T-helper 17 cell (primary cell): ENCODE measurements around the gene MIAT. TPM values are rescaled to one million over a fixed set of nuclear protein-coding genes. Genes with fewer than 3 reads are reported as not detected.

Experiments
- ATAC-seq: fragments of 150-1000 bp; cut with Tn5 transposase; 2 replicates; pipeline ENCODE4 v1.10.0; 2021; ENCODE audit warnings: mild to moderate bottlenecking, moderate library complexity
- DNase-seq, 3 donors: peaks; one replicate each; pipeline versions ENCODE4 v3.0.0 to v3.0.0-alpha.2; 2020 to 2021
- H3K9me3 ChIP-seq: one replicate; pipeline ENCODE4 v1.7.0; 2013; ENCODE audit warnings: low read length, mild to moderate bottlenecking; ENCODE audit not compliant: control insufficient read depth, poor library complexity, severe bottlenecking
- H3K27ac Mint-ChIP-seq: one replicate; pipeline ENCODE4 v1.8.0; 2022; ENCODE audit warnings: mild to moderate bottlenecking, moderate library complexity, mixed read lengths
- H3K27me3 Mint-ChIP-seq: one replicate; pipeline ENCODE4 v1.8.0; 2022; ENCODE audit warnings: mixed read lengths
- H3K36me3 Mint-ChIP-seq: one replicate; pipeline ENCODE4 v1.8.0; 2022; ENCODE audit warnings: low read depth, mixed read lengths
- H3K4me1 Mint-ChIP-seq: one replicate; pipeline ENCODE4 v1.8.0; 2022; ENCODE audit warnings: mild to moderate bottlenecking, mixed read lengths
- H3K4me3 Mint-ChIP-seq: one replicate; pipeline ENCODE4 v1.8.0; 2022; ENCODE audit warnings: mild to moderate bottlenecking, moderate library complexity, mixed read lengths
- total RNA-seq, 4 donors: library from RNA in 2 of 4; stranded (reverse) in 2 of 4; gene quantifications; one replicate each; pipeline ENCODE4 v1.2.3 and lab custom pipeline; 2022 to 2026

MIAT gene
- total RNA-seq, 2 donors from 2014 or later, result 83.4 to 116 TPM

DNA sequence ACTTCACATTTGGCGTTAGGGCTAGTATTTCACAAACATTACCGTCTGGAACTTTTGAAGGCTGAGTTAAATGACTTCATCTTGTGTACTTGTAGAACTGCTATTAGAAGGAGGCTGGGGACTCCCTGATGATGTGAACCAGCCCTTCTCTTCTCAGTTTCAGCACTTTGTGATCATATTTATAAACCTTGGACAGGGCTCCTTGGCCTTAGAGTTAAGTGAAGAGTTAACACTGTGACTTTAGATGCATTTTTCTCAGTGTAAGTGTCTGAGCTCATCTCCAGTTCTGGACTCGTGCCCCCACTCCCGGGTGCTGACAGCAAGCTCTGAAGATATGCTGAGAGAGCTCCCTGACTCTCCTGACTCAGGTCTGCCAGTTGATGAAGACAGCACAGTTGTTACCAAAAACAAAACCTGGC lies 8.4 kb downstream of the MIAT start:
- Mint-ChIP-seq H3K36me3 (no peaks in the 10 kb centered on the region), H3K4me1 (peaks cover 25% of the 10 kb centered on the region), H3K27me3 (no peaks in the 10 kb centered on the region), H3K4me3 (peak overlapping the region; percentile 63), H3K27ac (peak overlapping the region; percentile 88)
- H3K9me3 ChIP-seq, result no peaks in the 10 kb centered on the region
- DNase-seq (no peak), ATAC-seq (no peak)

DNA sequence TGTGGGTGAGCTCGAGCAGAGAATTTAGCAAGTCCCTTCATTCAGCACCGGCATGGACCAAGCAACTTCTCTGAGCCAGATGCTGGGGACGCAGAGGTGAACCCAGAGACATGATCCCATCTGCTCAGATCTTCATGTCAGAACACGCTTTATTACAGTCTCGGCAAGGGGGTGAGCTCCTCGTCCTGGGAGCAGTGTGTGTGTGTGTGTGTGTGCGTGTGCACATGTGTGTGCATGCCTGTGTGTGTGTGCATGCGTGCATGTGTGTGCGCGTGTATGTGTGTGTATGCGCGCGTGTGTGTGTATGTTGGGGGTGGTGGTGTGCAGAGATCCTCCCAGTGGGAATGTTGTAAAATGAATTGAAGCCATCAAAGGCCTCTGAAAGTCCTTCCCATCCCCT lies 9.8 kb downstream of the MIAT start:
- ATAC-seq, result no peak
- no peak overlapping the region for H3K27ac Mint-ChIP-seq
- H3K9me3 ChIP-seq, result no peaks in the 10 kb centered on the region
- no peaks in the 10 kb centered on the region for H3K27me3 Mint-ChIP-seq
- H3K36me3 Mint-ChIP-seq, result no peaks in the 10 kb centered on the region
- H3K4me1 Mint-ChIP-seq, result peaks cover 33% of the 10 kb centered on the region
- DNase-seq, result no peak
- H3K4me3 Mint-ChIP-seq, result no peak overlapping the region

DNA sequence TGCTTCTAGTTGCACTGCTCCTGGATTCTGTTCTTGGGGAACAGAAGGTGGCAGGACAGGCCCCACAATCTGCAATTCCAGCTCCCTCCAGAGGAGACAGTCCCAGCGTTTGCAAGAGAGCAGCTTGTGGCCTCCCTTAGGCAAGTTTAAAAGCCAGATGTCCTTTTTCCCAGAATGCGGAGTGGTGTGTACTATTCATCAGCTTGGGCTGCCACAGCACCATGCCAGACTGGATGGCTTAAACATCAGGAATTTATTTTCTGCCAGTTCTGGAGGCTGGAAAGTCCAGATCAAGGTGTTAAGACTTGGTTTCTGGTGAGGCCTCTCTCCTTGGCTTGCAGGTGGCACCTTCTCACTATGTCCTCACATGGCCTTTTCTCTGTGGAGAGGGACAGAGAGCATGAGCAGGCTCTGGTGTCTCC lies 11.7 kb downstream of the MIAT start:
- no peak for DNase-seq
- H3K36me3 Mint-ChIP-seq, result no peaks in the 10 kb centered on the region
- no peak overlapping the region for H3K4me3 Mint-ChIP-seq
- no peaks in the 10 kb centered on the region for H3K27me3 Mint-ChIP-seq
- ATAC-seq, result no peak
- H3K9me3 ChIP-seq, result no peaks in the 10 kb centered on the region
- H3K27ac Mint-ChIP-seq, result peak overlapping the region; percentile 79
- H3K4me1 Mint-ChIP-seq, result peaks cover 50% of the 10 kb centered on the region

DNA sequence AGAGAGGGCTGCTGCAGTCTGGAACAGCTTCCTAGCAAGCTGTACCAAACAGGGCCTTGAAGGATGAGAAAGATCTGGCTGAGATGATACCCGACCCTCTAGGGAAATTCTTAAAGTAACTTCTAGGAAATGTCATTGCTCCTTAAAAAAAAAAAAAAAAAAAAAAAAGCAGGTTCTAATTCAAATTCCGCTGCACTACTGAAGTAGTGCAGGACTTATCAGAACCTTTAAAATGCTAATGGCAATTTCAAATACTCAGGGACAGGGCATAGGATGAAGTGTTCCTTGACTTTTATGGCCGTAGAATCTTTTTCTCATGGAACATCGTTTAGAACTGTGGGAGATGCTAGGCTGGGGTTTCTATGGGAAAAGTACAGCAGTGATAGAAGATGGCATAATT lies 13.1 kb downstream of the MIAT start:
- no peaks in the 10 kb centered on the region for H3K9me3 ChIP-seq
- Mint-ChIP-seq H3K4me1 (peaks cover 58% of the 10 kb centered on the region), H3K27me3 (no peaks in the 10 kb centered on the region), H3K4me3 (peak overlapping the region; percentile 96), H3K36me3 (no peaks in the 10 kb centered on the region), H3K27ac (peak overlapping the region; percentile 99)
- ATAC-seq (no peak), DNase-seq (no peak)

DNA sequence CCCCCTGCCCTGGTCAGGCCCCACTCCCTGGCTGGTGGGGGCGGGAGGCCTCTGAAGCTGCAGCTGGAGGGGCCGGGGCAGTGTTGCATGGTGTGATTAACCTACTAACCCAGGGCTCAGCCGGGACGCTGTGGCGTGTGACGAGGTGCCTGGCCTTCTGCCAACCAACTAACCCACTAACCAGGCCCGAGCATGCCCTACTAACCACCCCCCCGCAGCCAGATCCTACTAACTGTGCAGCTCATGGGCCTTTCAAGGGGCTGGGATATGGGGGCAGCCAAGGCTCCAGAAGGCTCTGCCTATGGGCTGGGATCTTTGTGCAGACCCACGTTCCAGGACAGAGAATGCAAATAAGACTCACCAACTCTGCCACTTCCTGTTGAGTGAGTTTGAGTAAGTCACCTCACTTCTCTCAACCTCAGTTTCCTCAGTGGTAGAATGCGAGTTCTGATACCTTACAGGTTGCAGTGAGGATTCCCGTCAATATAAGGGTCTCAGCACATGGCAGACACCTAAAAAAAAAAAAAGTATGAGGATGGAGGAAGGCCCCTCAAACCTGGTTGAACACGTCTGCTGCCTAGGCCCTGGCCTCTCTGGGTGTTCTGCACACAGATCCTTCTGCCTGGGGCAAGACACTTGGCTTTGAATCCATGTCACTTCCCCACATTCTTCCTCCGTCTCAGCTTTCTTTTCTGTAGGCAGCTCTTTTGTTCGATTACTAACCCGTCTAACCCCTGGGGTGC lies 14.1 kb downstream of the MIAT start:
- Mint-ChIP-seq H3K36me3 (no peaks in the 10 kb centered on the region), H3K27me3 (no peaks in the 10 kb centered on the region), H3K4me1 (peaks cover 65% of the 10 kb centered on the region), H3K27ac (peak overlapping the region; percentile 99), H3K4me3 (peak overlapping the region; percentile 96)
- H3K9me3 ChIP-seq, result no peaks in the 10 kb centered on the region
- ATAC-seq, result peak; percentile 57
- DNase-seq, result peak; percentile 53 to 60 (median 54)

DNA sequence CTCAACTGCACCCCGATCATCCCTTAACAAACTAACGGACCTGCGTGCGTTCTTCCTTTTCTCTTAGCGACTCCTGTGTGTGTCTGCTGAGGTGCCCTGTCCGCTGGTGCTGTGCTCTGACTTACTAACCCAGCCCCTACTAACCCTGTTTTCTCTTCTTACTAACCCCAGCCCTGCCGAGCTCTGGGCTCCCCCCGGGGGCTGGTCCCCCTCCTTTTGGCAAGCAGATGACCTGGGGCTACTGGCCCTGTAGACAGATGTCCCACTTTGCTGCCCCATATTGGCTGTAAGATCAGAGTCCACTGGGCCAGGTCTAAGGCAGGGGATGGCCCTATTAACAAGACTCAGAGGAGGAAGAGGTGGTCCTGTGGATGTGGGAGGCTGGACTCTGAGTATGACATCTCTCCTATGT lies 14.7 kb downstream of the MIAT start:
- peaks cover 65% of the 10 kb centered on the region for H3K4me1 Mint-ChIP-seq
- H3K4me3 Mint-ChIP-seq, result peak overlapping the region; percentile 96
- H3K36me3 Mint-ChIP-seq, result no peaks in the 10 kb centered on the region
- no peaks in the 10 kb centered on the region for H3K27me3 Mint-ChIP-seq
- no peaks in the 10 kb centered on the region for H3K9me3 ChIP-seq
- peak; percentile 39 for ATAC-seq
- peak overlapping the region; percentile 99 for H3K27ac Mint-ChIP-seq
- peak in 2 of 3 donors; percentile 18 to 28 for DNase-seq

DNA sequence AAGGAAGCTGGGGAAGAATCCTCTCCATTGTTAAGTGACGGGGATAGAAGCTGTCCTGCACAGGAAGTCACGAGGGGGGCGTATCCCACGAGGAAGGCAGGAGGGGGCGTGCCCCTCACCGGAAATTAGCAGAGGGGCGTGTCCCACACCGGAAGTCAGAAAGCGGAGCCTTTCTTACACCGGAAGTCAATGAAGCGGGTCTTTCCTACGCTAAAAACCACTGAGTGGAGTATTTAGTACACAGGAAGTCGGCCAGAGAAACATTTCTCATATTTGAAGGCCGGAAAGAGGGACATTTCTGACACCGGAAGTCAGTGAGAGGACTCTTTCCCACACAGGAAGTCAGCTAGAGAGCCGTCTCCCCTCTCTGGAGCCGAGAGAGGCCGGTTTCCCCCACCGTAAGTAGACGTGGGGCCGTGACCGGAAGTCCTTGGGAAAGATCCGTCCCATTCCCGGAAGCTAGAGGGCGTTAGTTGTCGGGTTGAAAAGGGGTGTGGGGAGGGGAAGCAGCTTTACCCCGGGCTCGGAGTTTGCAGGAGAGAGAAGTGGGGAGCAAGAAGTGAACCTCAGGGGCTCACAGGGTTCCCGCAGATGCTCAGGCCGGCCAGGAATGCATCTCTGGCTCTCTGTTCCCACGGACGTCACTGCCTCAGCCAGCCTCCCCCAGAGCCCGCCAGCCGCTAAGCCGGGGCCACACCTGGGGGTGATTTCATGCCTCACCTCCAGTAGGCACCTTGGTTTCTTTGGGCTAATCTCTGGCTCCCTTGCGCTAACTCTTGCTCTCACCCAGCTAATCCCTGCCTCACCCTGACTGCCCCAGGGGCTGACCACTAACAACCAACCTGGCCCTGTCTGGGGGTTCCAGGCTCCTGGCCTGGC lies 15.4 kb downstream of the MIAT start:
- peak overlapping the region; percentile 96 for H3K4me3 Mint-ChIP-seq
- no peaks in the 10 kb centered on the region for H3K9me3 ChIP-seq
- H3K36me3 Mint-ChIP-seq, result no peaks in the 10 kb centered on the region
- H3K4me1 Mint-ChIP-seq, result peaks cover 69% of the 10 kb centered on the region
- ATAC-seq (peak; percentile 66), DNase-seq (peak; percentile 76 to 85 (median 79))
- peak overlapping the region; percentile 99 for H3K27ac Mint-ChIP-seq
- no peaks in the 10 kb centered on the region for H3K27me3 Mint-ChIP-seq

DNA sequence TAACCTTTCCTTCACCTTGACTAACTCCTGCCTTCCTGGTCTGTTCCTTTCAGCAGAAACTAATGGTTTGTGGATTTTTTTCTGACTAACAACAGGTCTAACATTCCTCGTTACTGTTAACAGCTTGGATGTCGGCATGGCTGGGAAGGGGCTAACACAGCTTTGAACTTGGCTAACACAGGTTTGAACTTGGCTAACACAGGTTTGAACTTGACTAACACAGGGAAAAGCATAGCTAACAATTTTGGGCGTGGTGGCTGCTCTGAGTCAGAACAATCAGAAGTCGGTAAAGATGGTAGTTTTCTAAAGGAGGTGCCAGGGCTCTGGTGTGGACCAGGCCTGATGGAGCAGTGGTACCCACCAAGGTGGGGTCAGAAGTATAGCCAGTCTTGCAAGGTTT lies 16.1 kb downstream of the MIAT start:
- no peaks in the 10 kb centered on the region for H3K9me3 ChIP-seq
- Mint-ChIP-seq H3K4me1 (peaks cover 75% of the 10 kb centered on the region), H3K36me3 (no peaks in the 10 kb centered on the region), H3K4me3 (peak overlapping the region; percentile 96), H3K27ac (peak overlapping the region; percentile 99), H3K27me3 (no peaks in the 10 kb centered on the region)
- ATAC-seq (no peak), DNase-seq (no peak)

DNA sequence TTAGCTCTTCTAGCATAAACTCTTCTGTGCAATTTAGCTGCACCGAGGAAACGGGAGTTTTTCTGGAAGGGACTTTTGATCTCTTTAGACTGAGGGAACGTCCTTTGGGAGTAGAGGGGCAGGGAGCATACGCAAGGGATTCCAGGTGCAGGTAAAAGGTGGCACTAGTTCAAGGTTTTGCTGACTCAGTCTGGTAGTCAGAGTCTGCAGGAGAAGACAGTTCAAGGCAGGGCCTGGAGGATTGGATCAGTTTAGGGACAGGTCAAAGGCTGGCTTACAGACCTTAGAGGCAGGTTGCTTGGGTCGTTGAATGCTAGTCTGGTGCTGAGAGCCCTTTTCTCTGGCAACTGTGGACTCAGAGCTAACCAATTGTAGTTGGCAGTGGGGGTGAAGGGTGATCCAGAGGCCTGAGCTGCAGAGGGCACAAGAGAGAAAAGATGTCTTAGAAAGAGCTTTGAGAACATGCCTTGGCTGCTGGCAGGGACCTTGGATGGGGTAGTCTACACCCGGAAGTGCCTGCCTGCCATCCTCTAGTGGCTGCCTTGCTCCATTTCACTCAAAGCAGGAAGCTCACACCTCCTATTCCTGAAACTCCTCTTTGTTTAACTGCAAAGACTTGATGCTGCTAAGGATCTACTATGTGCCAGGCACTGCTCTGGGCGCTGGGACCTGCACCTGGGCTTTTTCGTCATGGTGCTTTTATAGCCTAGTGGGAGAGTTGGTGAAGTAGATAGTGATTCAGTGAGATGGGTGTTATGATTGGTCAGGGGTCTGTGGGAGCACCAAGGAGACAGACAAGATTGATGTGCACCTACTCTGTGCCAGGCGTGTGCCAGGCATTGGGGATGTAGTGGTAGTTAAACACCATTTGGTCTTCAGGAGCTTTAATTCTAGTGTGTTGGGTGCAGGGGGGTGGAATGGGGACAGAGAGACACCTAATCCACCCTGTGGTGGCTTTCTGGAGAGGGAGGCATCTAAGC lies 17.1 kb downstream of the MIAT start:
- peak overlapping the region; percentile 96 for H3K4me3 Mint-ChIP-seq
- ATAC-seq (no peak), DNase-seq (no peak)
- no peaks in the 10 kb centered on the region for H3K27me3 Mint-ChIP-seq
- no peaks in the 10 kb centered on the region for H3K36me3 Mint-ChIP-seq
- H3K9me3 ChIP-seq, result no peaks in the 10 kb centered on the region
- peaks cover 79% of the 10 kb centered on the region for H3K4me1 Mint-ChIP-seq
- peak overlapping the region; percentile 99 for H3K27ac Mint-ChIP-seq

DNA sequence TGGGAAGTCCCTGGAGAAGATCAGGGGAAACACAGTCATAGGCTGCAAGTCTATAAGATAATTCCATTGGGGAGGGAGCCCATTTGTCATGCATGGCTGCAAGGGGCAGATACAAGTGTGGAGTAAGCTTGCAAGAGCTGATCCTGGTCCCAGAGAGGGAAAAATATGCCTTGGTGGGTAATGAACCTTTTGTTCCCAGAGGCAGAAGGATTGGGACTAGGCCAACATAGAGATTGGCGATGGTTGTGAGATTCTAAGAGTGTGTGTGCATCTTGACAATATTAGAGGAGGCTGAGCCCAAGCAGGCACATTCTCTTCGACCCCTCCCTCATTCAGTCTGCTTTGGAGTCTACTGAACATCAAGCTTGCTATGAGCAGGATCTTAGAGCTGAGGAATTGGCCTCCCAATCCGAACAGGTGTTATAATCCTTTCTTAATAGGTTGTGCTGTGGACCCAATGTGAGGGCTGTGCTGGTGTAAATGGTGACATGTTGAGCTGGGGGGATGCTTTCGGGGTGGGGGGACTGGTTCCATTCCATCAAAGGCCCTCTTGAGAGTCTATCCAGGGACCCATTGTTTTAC lies 18.4 kb downstream of the MIAT start:
- ATAC-seq (no peak), DNase-seq (no peak)
- H3K9me3 ChIP-seq, result no peaks in the 10 kb centered on the region
- peak overlapping the region; percentile 99 for H3K27ac Mint-ChIP-seq
- no peaks in the 10 kb centered on the region for H3K27me3 Mint-ChIP-seq
- H3K4me1 Mint-ChIP-seq, result peaks cover 73% of the 10 kb centered on the region
- peak overlapping the region; percentile 96 for H3K4me3 Mint-ChIP-seq
- H3K36me3 Mint-ChIP-seq, result no peaks in the 10 kb centered on the region

DNA sequence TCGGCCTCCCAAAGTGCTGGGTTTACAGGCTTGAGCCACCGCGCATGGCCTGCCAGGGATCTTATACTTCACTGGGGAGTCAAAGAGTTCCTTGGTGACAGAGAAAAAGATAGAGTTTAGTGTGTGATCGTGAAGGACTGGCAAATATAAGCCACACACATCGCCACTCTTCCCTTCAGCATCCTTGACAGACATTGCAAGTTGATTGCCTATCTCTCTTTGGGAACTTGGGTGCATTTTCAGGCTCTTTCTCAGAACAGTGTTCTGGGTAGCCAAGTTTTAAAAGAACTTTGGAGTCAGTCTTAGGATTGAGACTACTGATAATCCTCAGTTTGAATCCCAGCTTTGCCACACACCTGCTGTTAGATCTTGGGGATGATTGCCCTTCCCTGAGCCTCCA lies 19.8 kb downstream of the MIAT start:
- H3K36me3 Mint-ChIP-seq, result no peaks in the 10 kb centered on the region
- no peak for DNase-seq
- no peaks in the 10 kb centered on the region for H3K27me3 Mint-ChIP-seq
- H3K4me3 Mint-ChIP-seq, result no peak overlapping the region
- no peaks in the 10 kb centered on the region for H3K9me3 ChIP-seq
- ATAC-seq, result no peak
- H3K4me1 Mint-ChIP-seq, result peaks cover 59% of the 10 kb centered on the region
- peak overlapping the region; percentile 83 for H3K27ac Mint-ChIP-seq

DNA sequence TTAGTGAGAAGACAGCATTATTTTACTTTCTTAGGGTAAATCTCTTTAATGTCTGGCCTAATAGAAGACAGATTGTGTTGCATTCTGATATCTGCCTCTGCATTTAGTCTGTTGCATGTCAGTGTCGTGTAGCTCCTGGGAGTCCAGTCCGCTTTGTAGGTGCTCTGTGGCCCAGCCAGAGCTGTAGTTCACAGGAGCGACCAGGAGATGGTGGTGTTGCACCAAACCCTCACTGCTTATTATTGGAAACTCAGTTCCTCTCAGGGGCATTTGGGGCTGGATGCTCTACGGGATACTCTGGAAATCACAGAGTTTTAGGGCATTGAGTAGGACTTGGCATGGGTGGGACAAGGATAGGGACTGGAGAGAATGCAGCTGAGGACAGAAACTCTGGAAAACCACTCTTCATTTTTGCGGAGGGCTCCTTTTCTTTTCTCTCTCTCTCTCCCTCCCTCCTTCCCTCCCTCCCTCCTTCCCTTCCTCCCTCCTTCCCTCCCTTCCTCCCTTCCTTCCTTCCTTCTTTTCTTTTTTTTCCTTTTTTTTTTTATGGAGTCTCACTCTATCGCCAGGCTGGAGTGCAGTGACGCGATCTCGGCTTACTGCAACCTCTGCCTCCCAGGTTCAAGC lies 21.7 kb downstream of the MIAT start:
- Mint-ChIP-seq H3K27ac (peak overlapping the region; percentile 83), H3K4me1 (peaks cover 50% of the 10 kb centered on the region)

More for the DNA sequence above, 21.7 kb downstream of the MIAT start:
- ATAC-seq, result peak; percentile 83
- peaks cover 8% of the 10 kb centered on the region for H3K36me3 Mint-ChIP-seq
- H3K9me3 ChIP-seq, result no peaks in the 10 kb centered on the region
- no peaks in the 10 kb centered on the region for H3K27me3 Mint-ChIP-seq
- H3K4me3 Mint-ChIP-seq, result peak overlapping the region; percentile 55
- peak; percentile 38 to 62 (median 50) for DNase-seq
